GM23248 (cell line): ENCODE results near the gene STX5. TPM values are rescaled to one million over a fixed set of nuclear protein-coding genes. Genes with fewer than 3 reads are reported as not detected.
"Not testable (repeated sequence)": the region's sequence is repeated elsewhere in the genome, so short reads cannot be mapped to it uniquely, and the experiment has no call there.

ENCODE experiments used
- DNase-seq: peaks from one replicate; pipeline ENCODE4 v3.0.0-alpha.2; 2015
- H2AFZ ChIP-seq: fragments of 200-600 bp; sonication (generic); 2 replicates; pipeline ENCODE4 v1.6.1; 2016; ENCODE audit warnings: antibody characterized with exemption
- H3F3A ChIP-seq: fragments of 200-600 bp; sonication (generic); 2 replicates; pipeline ENCODE4 v1.6.1; 2016; ENCODE audit warnings: mild to moderate bottlenecking, antibody characterized with exemption, mixed run types; ENCODE audit not compliant: insufficient read depth
- H3K27ac ChIP-seq: fragments of 200-600 bp; sonication (generic); 2 replicates; pipeline ENCODE4 v1.5.1; 2016; ENCODE audit warnings: mild to moderate bottlenecking
- H3K27me3 ChIP-seq: fragments of 200-600 bp; sonication (generic); replicated peaks from 2 replicates; pipeline ENCODE4 v1.6.1; 2016; ENCODE audit warnings: mild to moderate bottlenecking; ENCODE audit not compliant: insufficient read depth
- H3K36me3 ChIP-seq: fragments of 200-600 bp; sonication (generic); 2 replicates; pipeline ENCODE4 v1.6.1; 2016; ENCODE audit warnings: low read depth, mild to moderate bottlenecking
- H3K4me1 ChIP-seq: fragments of 200-600 bp; sonication (generic); 2 replicates; pipeline ENCODE4 v1.6.1; 2016; ENCODE audit warnings: mild to moderate bottlenecking; ENCODE audit not compliant: insufficient read depth
- H3K4me2 ChIP-seq: fragments of 200-600 bp; sonication (generic); one replicate; pipeline ENCODE4 v1.6.1; 2016; ENCODE audit warnings: mild to moderate bottlenecking; ENCODE audit not compliant: unreplicated experiment
- H3K4me3 ChIP-seq: fragments of 200-600 bp; sonication (generic); 2 replicates; pipeline ENCODE4 v1.5.1; 2016; ENCODE audit warnings: mild to moderate bottlenecking
- H3K79me2 ChIP-seq: fragments of 200-600 bp; sonication (generic); 2 replicates; pipeline ENCODE4 v1.6.1; 2016; ENCODE audit warnings: mild to moderate bottlenecking; ENCODE audit not compliant: insufficient read depth
- H3K9ac ChIP-seq: fragments of 200-600 bp; sonication (generic); 2 replicates; pipeline ENCODE4 v1.6.1; 2016; ENCODE audit warnings: mild to moderate bottlenecking
- H3K9me2 ChIP-seq: fragments of 200-600 bp; sonication (generic); 2 replicates; pipeline ENCODE4 v1.6.1; 2016; ENCODE audit warnings: mixed run types, mild to moderate bottlenecking, moderate library complexity; ENCODE audit not compliant: insufficient read depth
- H3K9me3 ChIP-seq: fragments of 200-600 bp; sonication (generic); one replicate; pipeline ENCODE4 v1.6.1; 2017; ENCODE audit warnings: low read depth
- H4K20me1 ChIP-seq: fragments of 200-600 bp; sonication (generic); 2 replicates; pipeline ENCODE4 v1.6.0; 2016; ENCODE audit not compliant: insufficient read depth
- EZH2 ChIP-seq: fragments of 200-600 bp; sonication (generic); IDR thresholded peaks from 2 replicates; pipeline ENCODE4 v1.6.1; 2018; ENCODE audit warnings: antibody characterized with exemption, mild to moderate bottlenecking; ENCODE audit not compliant: insufficient read depth, poor library complexity, severe bottlenecking
- EZH2phosphoT487 ChIP-seq: fragments of 200-600 bp; sonication (generic); IDR thresholded peaks from 2 replicates; pipeline ENCODE4 v1.6.1; 2018; ENCODE audit warnings: antibody characterized with exemption, moderate library complexity, mild to moderate bottlenecking, low read depth; ENCODE audit not compliant: insufficient read depth
- WGBS, 2 experiments: methylation state at CpG; one replicate each; pipeline ENCODE4 v1.1.6; 2015 to 2017; ENCODE audit warnings: low lambda C conversion rate in 2 of 2, low coverage in 1 of 2; ENCODE audit errors: missing lambda C conversion rate in 2 of 2; 5-methylcytosine and 5-hydroxymethylcytosine counted together
- in situ Hi-C: fragments of 300-500 bp; cut with MboI; formaldehyde crosslinking; loops from 2 replicates; pipeline ENCODE4 v1.15.0; 2020
- polyA plus RNA-seq: library from polyadenylated mRNA; unstranded; fragments of >200 nt; fragmentation: Nextera tagmentation; extraction: Ambion mirVana; gene quantifications from 2 replicates; pipeline ENCODE4 v1.2.1, GENCODE V29; 2016
- total RNA-seq: library from RNA; depleted of rRNA; stranded (reverse); fragments of >200 nt; shearing (Covaris generic); gene quantifications from 2 replicates; pipeline ENCODE4 v1.2.3, GENCODE V29; 2014

Gene STX5
- total and polyA plus RNA-seq, 2 experiments from 2014 or later, result 34.0 to 43.9 TPM

DNA sequence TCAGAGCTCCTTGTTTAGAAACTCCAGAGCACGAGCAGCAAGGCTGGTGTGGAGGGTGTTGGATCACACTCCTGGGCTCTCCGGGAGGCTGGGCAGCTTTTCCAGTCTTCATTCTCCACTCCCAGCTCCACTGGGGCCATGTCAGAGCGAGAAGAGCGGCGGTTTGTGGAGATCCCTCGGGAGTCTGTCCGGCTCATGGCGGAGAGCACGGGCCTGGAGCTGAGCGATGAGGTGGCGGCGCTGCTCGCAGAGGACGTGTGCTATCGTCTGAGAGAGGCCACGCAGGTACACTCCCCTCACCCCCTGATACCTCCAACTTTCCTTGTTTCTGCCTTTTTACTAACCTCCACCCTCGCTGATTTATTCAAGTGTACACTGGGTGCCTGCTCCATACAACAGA lies 56.2 kb downstream of the STX5 start:
- H3K9ac ChIP-seq, result no peak overlapping the region
- peaks cover 10% of the 10 kb centered on the region; the same call in 1 of the 2 replicates for H3K4me1 ChIP-seq
- 96 to 97% methylated on average over 17 of the region's 17 CpGs for WGBS, 2 experiments
- no peak overlapping the region for H3K27ac ChIP-seq
- TF ChIP-seq EZH2, result no peak
- no peak for TF ChIP-seq EZH2phosphoT487
- DNase-seq, result no peak
- H3K79me2 ChIP-seq, result peaks cover 23% of the 10 kb centered on the region
- H2AFZ ChIP-seq, result no peak overlapping the region
- peaks cover 3% of the 10 kb centered on the region for H3F3A ChIP-seq
- no peaks in the 10 kb centered on the region for H3K36me3 ChIP-seq
- no peaks in the 10 kb centered on the region for H3K27me3 ChIP-seq
- H4K20me1 ChIP-seq, result no peaks in the 10 kb centered on the region
- H3K4me3 ChIP-seq, result no peak overlapping the region
- H3K9me3 ChIP-seq, result no peaks in the 10 kb centered on the region
- H3K9me2 ChIP-seq, result no peaks in the 10 kb centered on the region
- in situ Hi-C loops, result no loop called here
- no peak overlapping the region for H3K4me2 ChIP-seq

DNA sequence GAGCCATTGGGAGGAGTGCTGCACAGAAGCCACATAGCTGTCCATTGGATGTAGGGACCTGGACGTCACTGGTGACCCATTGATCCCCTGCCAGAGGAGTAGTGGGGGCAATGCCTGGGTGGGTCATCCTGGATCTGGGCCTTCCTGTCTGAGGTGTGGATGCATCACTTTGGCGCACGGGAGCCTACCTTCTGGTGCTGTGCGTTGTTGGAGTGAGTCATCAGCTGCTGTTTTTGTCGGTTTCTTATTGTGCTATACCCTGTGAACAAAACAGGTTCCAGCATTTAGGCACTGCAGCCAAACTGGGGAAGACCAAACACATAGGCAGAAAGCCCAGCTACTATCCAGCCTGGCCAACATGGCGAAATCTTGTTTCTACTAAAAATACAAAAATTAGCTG lies 57.4 kb downstream of the STX5 start:
- H3K9ac ChIP-seq, result no peak overlapping the region
- no peak overlapping the region for H3K4me3 ChIP-seq
- H3K4me1 ChIP-seq, result peaks cover 18% of the 10 kb centered on the region
- H4K20me1 ChIP-seq, result no peaks in the 10 kb centered on the region
- H3K27me3 ChIP-seq, result no peaks in the 10 kb centered on the region
- H3K27ac ChIP-seq, result no peak overlapping the region
- no peaks in the 10 kb centered on the region for H3K9me3 ChIP-seq
- WGBS, 2 experiments, result 85% methylated on average over 6 of the region's 6 CpGs
- H3K79me2 ChIP-seq, result peaks cover 23% of the 10 kb centered on the region
- no peak overlapping the region for H3K4me2 ChIP-seq
- no peak for DNase-seq
- H2AFZ ChIP-seq, result no peak overlapping the region
- H3K9me2 ChIP-seq, result no peaks in the 10 kb centered on the region
- no peaks in the 10 kb centered on the region for H3K36me3 ChIP-seq
- in situ Hi-C loops, result no loop called here
- TF ChIP-seq EZH2, result no peak
- TF ChIP-seq EZH2phosphoT487, result no peak
- peaks cover 13% of the 10 kb centered on the region for H3F3A ChIP-seq

GRCh38 chr11:62771144-62772021 lies 60.5 kb downstream of the STX5 start, which contains the start of gene TAF6L:
Gene TAF6L, plus strand, starts transcription at chr11:62771396. Its CDS starts 4,388 bp downstream, at chr11:62775784.
- 0 to 3% methylated on average over 29 to 52 of the region's 60 CpGs for WGBS, 2 experiments
- Histone ChIP-seq H3K27me3 (no peaks in the 10 kb centered on the region), H3K27ac (peak within 1 kb of the TSS; percentile 82), H3K4me3 (peak within 1 kb of the TSS; percentile 70), H3K4me1 (peaks cover 18% of the 10 kb centered on the region), H3F3A (peaks cover 20% of the 10 kb centered on the region), H3K9me2 (no peaks in the 10 kb centered on the region), H3K9ac (peak within 1 kb of the TSS; percentile 81), H3K79me2 (peaks cover 23% of the 10 kb centered on the region), H3K9me3 (no peaks in the 10 kb centered on the region), H3K4me2 (peak within 1 kb of the TSS; percentile 79), H3K36me3 (peaks cover 5% of the 10 kb centered on the region; the same call in 1 of the 2 replicates), H2AFZ (peak within 1 kb of the TSS; percentile 90), H4K20me1 (no peaks in the 10 kb centered on the region)
- in situ Hi-C loops, result no loop called here
- no peak for TF ChIP-seq EZH2phosphoT487
- no peak for TF ChIP-seq EZH2
- peak; percentile 99 for DNase-seq

GRCh38 chr11:62770778-62771143 lies 61.1 kb downstream of the STX5 start:
- in situ Hi-C loops, result no loop called here

DNA sequence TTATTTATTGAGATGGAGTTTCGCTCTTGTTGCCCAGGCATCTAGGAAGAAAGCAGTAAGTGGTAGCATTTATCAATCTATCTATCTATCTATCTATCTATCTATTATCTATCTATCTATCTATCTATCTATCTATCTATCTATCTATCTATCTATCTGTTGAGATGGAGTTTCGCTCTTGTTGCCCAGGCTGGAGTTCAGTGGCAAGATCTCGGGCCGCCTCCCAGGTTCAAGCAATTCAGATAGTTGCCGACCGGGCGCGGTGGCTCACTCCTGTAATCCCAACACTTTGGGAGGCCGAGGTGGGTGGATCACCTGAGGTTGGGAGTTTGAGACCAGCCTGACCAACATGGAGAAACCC lies 71.0 kb downstream of the STX5 start:
- in situ Hi-C loops, H3K9me3 ChIP-seq, H4K20me1 ChIP-seq, H3K9me2 ChIP-seq, H3F3A ChIP-seq, H3K27me3 ChIP-seq, DNase-seq, H3K4me1 ChIP-seq, H3K27ac ChIP-seq, H3K36me3 ChIP-seq: not testable (repeated sequence)
- Histone ChIP-seq H3K4me3 (peak overlapping the region; percentile 84), H2AFZ (peak overlapping the region; percentile 85), H3K4me2 (peak overlapping the region; percentile 69), H3K9ac (peak overlapping the region; percentile 79), H3K79me2 (peaks cover 32% of the 10 kb centered on the region)
- 28 to 30% methylated on average over 9 of the region's 9 CpGs for WGBS, 2 experiments

More at GRCh38 chr11:62770778-62771143, 61.1 kb downstream of the STX5 start:
- TF ChIP-seq EZH2, result no peak
- no peak for TF ChIP-seq EZH2phosphoT487
- peak overlapping the region; percentile 70 for H3K4me3 ChIP-seq
- H3K79me2 ChIP-seq, result peaks cover 23% of the 10 kb centered on the region
- peak overlapping the region; percentile 90 for H2AFZ ChIP-seq
- peaks cover 18% of the 10 kb centered on the region for H3K4me1 ChIP-seq
- peak overlapping the region; percentile 81 for H3K9ac ChIP-seq
- no peaks in the 10 kb centered on the region for H3K9me3 ChIP-seq
- H3K27ac ChIP-seq, result peak overlapping the region; percentile 82
- WGBS, 2 experiments, result 3 to 4% methylated on average over 18 of the region's 18 CpGs
- peak overlapping the region; percentile 79 for H3K4me2 ChIP-seq
- no peaks in the 10 kb centered on the region for H3K27me3 ChIP-seq
- peak; percentile 65 for DNase-seq
- H4K20me1 ChIP-seq, result no peaks in the 10 kb centered on the region
- no peaks in the 10 kb centered on the region for H3K9me2 ChIP-seq
- H3K36me3 ChIP-seq, result peaks cover 10% of the 10 kb centered on the region; the same call in 1 of the 2 replicates
- H3F3A ChIP-seq, result peaks cover 20% of the 10 kb centered on the region
